ENCODE measurements around the gene HOPX.

HOPX gene

GRCh38 chr4:56723201-56723605 is 42.1 kb upstream of the HOPX start:
- ChIA-PET POLR2A (no interaction called here), CTCF (no interaction called here)
- DNase-seq (ENCODE audit: low read depth, low spot score): no peak
- no peak for TF ChIP-seq CTCF (IDR thresholded peaks at IDR 0.05; ENCODE audit: insufficient read depth, low read length, missing control alignments)
- no peak overlapping the region for H3K4me3 ChIP-seq (ENCODE audit: low read depth, low read length)

GRCh38 chr4:56708146-56708545 is 27.1 kb upstream of the HOPX start:
- H3K4me3 ChIP-seq (ENCODE audit: low read depth, low read length): no peak overlapping the region
- CTCF ChIA-PET: no interaction called here
- no peak for DNase-seq (ENCODE audit: low read depth, low spot score)
- POLR2A ChIA-PET: no interaction called here
- no peak for TF ChIP-seq CTCF (IDR thresholded peaks at IDR 0.05; ENCODE audit: insufficient read depth, low read length, missing control alignments)

- TF ChIP-seq CTCF (IDR thresholded peaks at IDR 0.05; ENCODE audit: insufficient read depth, low read length, missing control alignments): no peak
- no peak overlapping the region for H3K4me3 ChIP-seq (ENCODE audit: low read depth, low read length)
- POLR2A ChIA-PET: no interaction called here
- no peak for DNase-seq (ENCODE audit: low read depth, low spot score)
- CTCF ChIA-PET: no interaction called here
Observed at GRCh38 chr4:56705966-56706365, 24.9 kb upstream of the HOPX start.

DNA sequence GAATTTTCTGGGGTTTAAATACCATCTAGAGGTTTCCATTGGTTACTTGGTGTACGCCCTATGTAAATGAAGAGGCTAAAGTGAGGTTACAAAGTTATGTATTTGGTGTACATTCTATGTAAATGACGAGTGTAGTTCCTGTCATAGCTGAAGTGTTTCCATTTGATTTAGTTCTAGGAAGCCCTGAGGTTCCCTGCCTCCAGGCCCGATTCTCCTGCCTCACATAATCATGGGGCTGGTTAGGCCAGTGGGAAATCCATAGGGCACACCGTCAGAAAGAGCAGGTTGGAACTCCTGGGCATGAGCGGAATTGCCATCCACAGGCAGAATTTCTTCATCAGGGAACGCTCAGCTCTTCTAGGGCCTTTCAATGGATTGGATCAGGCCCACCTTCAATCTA is 24.2 kb upstream of the HOPX start:
- ChIA-PET POLR2A (no interaction called here), CTCF (no interaction called here)
- no peak for TF ChIP-seq CTCF (IDR thresholded peaks at IDR 0.05; ENCODE audit: insufficient read depth, low read length, missing control alignments)
- DNase-seq (ENCODE audit: low read depth, low spot score): no peak
- H3K4me3 ChIP-seq (ENCODE audit: low read depth, low read length): no peak overlapping the region

GRCh38 chr4:56704089-56704871 is 23.2 kb upstream of the HOPX start:
- ChIA-PET CTCF (no interaction called here), POLR2A (no interaction called here)
- H3K4me3 ChIP-seq (ENCODE audit: low read depth, low read length): no peak overlapping the region
- no peak for TF ChIP-seq CTCF (IDR thresholded peaks at IDR 0.05; ENCODE audit: insufficient read depth, low read length, missing control alignments)
- no peak for DNase-seq (ENCODE audit: low read depth, low spot score)

DNA sequence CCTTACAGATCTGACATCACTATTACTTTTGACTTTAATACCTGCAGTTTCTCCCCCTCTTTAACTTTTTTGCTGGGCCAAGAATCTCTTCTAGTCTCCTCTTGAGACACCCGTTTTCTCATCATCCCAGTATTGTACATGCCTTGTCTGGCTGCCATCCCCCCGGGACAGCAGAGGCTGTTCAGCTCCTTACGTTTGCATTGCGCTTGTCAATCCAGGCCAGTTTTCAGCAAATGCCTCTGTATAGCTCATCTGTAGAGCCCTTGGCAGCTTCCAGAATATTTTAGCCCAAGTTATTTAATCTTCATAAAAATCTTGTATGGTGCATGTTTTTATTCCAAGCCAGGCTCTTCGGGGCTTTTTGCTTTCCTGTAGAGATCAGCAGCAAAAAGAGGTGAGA is 22.3 kb upstream of the HOPX start:
- ChIA-PET CTCF (no interaction called here), POLR2A (no interaction called here)
- no peak overlapping the region for H3K4me3 ChIP-seq (ENCODE audit: low read depth, low read length)
- no peak for DNase-seq (ENCODE audit: low read depth, low spot score)
- no peak for TF ChIP-seq CTCF (IDR thresholded peaks at IDR 0.05; ENCODE audit: insufficient read depth, low read length, missing control alignments)

Data from AG04449 (cell line).